ENCODE results near the gene CMIP.

Gene CMIP

DNA sequence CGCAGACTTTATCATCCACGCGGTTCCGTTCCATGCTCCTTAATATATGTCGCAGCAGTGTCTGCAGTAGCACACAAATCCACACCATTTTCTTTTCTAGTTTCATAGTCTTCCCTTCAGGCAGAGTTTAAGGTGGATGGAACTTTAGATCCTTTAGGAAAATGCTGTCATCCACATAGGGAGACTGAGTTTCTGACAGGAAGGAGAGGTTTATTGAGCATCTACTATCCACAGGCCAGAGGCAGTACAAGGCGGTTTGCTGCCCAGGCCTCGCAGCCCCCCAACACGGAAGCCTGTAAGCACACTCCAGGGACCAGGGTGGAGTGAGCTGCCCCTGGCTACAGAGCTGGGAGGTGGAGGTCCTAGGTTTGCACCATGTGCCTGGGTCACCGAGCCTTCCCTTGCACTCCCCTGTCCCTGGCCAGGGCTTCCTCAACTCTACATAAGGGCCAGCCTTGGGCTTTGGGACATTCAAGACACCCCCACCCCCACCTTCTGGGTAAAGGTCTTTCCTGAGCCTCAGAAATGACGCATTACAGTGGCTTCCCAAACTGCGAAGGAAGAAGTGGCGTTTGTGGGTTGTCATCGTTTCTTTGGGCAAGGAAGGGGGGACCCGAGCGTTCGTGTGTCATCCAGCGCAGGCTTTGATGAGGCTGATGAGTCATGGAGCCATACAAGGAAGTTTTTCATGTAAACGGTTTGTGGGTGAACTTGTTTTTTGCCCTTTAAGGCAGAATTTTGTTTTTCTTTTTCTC, 188.0 kb downstream of the CMIP start:
- Histone ChIP-seq H3K9me3 (no peaks in the 10 kb centered on the region), H3K36me3 (peaks cover 9% of the 10 kb centered on the region), H3K4me1 (ENCODE audit: control insufficient read depth in 1 of 2, insufficient read depth in 1 of 2, low read depth in 1 of 2, low read length in 1 of 2) (peaks cover 29 to 30% of the 10 kb centered on the region in 2 experiments), H3K4me3 (ENCODE audit: low read depth in 1 of 2, low read length in 1 of 2) (no peak overlapping the region), H3K27me3 (no peaks in the 10 kb centered on the region), H3K27ac (peak overlapping the region; percentile 72)
- TF ChIP-seq, protein P1, sequence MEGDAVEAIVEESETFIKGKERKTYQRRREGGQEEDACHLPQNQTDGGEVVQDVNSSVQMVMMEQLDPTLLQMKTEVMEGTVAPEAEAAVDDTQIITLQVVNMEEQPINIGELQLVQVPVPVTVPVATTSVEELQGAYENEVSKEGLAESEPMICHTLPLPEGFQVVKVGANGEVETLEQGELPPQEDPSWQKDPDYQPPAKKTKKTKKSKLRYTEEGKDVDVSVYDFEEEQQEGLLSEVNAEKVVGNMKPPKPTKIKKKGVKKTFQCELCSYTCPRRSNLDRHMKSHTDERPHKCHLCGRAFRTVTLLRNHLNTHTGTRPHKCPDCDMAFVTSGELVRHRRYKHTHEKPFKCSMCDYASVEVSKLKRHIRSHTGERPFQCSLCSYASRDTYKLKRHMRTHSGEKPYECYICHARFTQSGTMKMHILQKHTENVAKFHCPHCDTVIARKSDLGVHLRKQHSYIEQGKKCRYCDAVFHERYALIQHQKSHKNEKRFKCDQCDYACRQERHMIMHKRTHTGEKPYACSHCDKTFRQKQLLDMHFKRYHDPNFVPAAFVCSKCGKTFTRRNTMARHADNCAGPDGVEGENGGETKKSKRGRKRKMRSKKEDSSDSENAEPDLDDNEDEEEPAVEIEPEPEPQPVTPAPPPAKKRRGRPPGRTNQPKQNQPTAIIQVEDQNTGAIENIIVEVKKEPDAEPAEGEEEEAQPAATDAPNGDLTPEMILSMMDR (IDR thresholded peaks at IDR 0.05): no peak

DNA sequence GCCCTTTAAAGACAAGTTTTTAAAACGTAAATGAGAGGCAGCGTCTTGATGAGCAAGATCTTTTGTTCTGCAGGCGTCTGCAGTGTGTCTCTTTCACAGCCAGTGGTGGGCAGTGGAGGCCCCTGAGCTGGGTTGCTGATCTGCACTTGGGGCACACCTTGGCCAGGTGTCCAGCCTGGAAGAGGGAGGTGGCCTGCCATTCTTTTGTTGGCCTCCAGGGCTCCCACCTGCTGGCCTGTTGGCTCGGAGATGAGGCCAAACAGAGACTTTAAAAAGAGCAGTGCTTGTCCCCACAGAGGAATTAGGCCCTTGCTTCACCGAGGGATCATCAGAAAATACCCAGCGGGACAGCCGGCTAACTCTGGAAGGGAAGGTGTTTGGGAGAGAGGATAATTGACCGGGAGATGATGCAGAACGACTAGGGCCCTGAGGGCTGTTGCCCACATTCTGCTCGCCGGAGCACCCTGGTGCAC, 188.6 kb downstream of the CMIP start:
- Histone ChIP-seq H3K4me3 (ENCODE audit: low read depth in 1 of 2, low read length in 1 of 2) (no peak overlapping the region), H3K36me3 (peaks cover 9% of the 10 kb centered on the region), H3K27ac (peak overlapping the region; percentile 72), H3K9me3 (no peaks in the 10 kb centered on the region), H3K27me3 (no peaks in the 10 kb centered on the region), H3K4me1 (ENCODE audit: control insufficient read depth in 1 of 2, insufficient read depth in 1 of 2, low read depth in 1 of 2, low read length in 1 of 2) (peaks cover 29 to 30% of the 10 kb centered on the region in 2 experiments)
- TF ChIP-seq, protein P1 (IDR thresholded peaks at IDR 0.05): no peak

DNA sequence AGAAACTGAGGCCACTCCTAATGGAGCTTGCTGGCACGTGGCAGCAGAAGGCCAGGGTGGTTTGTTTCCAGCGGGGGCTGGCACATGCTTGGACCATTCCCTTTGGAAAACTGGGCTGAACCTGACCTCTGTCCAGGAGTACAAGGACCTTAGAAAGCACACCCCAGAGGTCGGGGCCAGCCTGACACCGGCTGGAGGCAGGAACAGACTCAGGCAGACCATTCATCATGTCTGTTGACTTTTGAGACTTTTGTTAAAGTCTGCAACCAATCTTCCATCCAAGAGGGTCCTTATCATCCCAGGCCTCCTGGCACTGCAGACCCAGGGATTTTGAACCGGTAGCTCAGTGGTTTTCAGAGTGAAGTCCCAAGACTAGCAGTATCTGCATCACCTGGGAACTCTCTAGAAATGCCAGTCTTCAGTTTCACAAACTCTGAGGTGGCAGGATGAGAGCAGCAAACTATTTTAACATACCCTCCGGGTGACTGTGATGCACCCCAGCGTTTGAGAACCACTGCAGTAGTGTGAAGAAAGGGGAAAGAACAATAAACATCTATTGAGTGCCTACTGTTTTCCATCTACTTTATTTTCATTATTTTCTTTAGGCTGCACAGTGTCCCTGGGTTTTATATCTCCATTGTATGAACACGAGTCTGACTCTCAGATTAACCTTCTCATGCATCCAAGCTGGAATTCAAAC, 189.2 kb downstream of the CMIP start:
- peaks cover 9% of the 10 kb centered on the region for H3K36me3 ChIP-seq
- peaks cover 29 to 30% of the 10 kb centered on the region in 2 experiments for H3K4me1 ChIP-seq (ENCODE audit: control insufficient read depth in 1 of 2, insufficient read depth in 1 of 2, low read depth in 1 of 2, low read length in 1 of 2)
- peak overlapping the region; percentile 72 for H3K27ac ChIP-seq
- TF ChIP-seq, protein P1 (IDR thresholded peaks at IDR 0.05): no peak
- no peaks in the 10 kb centered on the region for H3K9me3 ChIP-seq
- H3K27me3 ChIP-seq: no peaks in the 10 kb centered on the region
- no peak overlapping the region for H3K4me3 ChIP-seq (ENCODE audit: low read depth in 1 of 2, low read length in 1 of 2)

DNA sequence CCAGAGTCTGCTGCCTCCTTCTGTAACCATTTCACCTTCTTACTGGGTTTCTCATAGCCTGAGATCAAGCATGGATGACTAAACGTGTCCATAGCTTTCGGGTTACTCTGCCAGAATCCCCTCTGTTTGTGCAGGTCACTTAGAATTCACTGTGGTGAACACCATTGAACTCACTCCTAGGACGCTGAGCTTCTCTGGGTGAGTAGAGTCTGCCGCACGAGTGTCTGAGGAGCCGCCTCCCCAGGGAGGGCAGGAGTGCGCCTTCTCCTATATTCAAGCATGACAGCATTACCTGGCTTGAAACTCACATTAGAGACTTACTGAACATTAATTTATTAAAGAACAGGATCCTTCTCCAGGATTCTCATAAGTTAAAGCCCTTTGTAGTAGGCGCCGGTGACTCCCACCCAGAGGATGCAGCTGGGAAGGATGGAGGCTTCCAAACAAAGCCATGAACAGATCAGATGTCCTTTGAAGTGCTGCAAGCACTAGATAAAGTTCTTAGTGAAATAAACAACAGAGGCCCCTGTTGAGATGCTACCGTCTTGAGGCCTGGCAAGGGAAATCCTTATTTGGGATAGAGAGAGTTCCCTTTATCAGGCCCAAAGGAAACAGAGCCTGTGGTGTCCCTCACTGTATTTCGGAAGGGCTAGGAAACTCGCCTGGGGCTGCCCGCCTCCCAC, 189.9 kb downstream of the CMIP start:
- TF ChIP-seq, protein P1 (IDR thresholded peaks at IDR 0.05): no peak
- no peaks in the 10 kb centered on the region for H3K27me3 ChIP-seq
- peaks cover 29 to 30% of the 10 kb centered on the region in 2 experiments for H3K4me1 ChIP-seq (ENCODE audit: control insufficient read depth in 1 of 2, insufficient read depth in 1 of 2, low read depth in 1 of 2, low read length in 1 of 2)

DNA sequence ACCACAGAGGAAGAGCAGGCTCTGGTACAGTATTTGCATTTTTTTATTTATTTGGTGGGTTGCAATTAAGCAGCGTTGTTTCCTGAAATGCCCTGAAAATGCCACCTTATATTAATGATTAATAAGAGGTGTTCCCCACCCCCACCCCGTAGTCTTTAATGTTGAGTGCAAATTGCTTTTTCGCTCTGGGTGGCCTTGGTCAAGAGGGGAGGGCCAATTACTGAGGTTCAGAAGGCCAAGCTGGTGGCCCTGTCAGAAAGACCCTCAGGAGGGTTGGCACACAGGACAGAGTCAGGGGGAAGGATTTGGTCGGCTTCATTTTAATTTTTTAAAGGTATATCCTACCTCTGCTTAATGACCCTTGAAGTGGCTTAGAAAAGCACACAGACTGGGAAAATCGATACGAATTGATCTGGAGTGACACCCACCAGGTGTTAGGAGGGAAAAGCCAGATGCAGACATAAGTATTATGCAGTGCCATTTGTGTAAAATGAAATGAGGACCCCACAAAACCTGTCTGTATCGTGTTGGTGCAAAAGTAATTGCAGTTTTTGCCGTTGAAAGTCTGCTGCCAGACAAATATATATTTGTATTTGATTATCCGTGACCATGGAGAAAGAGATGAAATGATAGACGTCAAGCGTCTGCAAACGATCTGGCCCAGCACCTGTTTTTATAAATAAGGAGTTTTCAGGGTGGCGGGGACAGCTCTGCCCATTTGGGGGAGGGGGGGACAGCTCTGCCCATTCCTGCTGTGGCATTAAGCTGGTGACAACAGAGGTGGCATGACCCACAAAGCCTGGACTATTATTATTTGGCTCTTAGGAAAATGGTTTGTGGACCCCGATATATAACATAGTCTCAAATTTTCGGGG, 190.7 kb downstream of the CMIP start:
- Histone ChIP-seq H3K9me3 (no peaks in the 10 kb centered on the region), H3K27ac (peak overlapping the region; percentile 3), H3K27me3 (no peaks in the 10 kb centered on the region), H3K4me1 (ENCODE audit: control insufficient read depth in 1 of 2, insufficient read depth in 1 of 2, low read depth in 1 of 2, low read length in 1 of 2) (peaks cover 29 to 30% of the 10 kb centered on the region in 2 experiments), H3K36me3 (peaks cover 4% of the 10 kb centered on the region), H3K4me3 (ENCODE audit: low read depth in 1 of 2, low read length in 1 of 2) (no peak overlapping the region)
- TF ChIP-seq, protein P1 (IDR thresholded peaks at IDR 0.05): no peak

More for the DNA sequence above, 189.9 kb downstream of the CMIP start:
- no peaks in the 10 kb centered on the region for H3K9me3 ChIP-seq
- no peak overlapping the region for H3K4me3 ChIP-seq (ENCODE audit: low read depth in 1 of 2, low read length in 1 of 2)
- H3K36me3 ChIP-seq: peaks cover 9% of the 10 kb centered on the region
- H3K27ac ChIP-seq: peak overlapping the region; percentile 3
